RPMI7951 (cell line): ENCODE results near the gene GLIS1. TPM values are rescaled to one million over a fixed set of nuclear protein-coding genes. Genes with fewer than 3 reads are reported as not detected.

ENCODE experiments used
- DNase-seq: peaks from one replicate; pipeline ENCODE4 v3.0.0-alpha.2; 2012; ENCODE audit warnings: low read depth
- total RNA-seq: library from RNA; depleted of rRNA; stranded (reverse); fragments of >200 nt; shearing (Covaris generic); gene quantifications from 2 replicates; pipeline ENCODE4 v1.2.3, GENCODE V29; 2014

GLIS1 gene
- total RNA-seq, 1 experiment from 2014 or later, result 1.9 TPM

GRCh38 chr1:53638360-53639035 is 100.5 kb downstream of the GLIS1 start:
- no peak for DNase-seq

- DNase-seq, result no peak
These were observed 101.2 kb downstream of the GLIS1 start for GRCh38 chr1:53637511-53638359.

GRCh38 chr1:53636621-53637171 is 102.3 kb downstream of the GLIS1 start:
- no peak for DNase-seq

- no peak for DNase-seq
These were observed 104.4 kb downstream of the GLIS1 start for GRCh38 chr1:53634571-53634979.

- DNase-seq, result no peak
These were observed 105.8 kb downstream of the GLIS1 start for GRCh38 chr1:53633073-53633704.

GRCh38 chr1:53631622-53632310 is 107.2 kb downstream of the GLIS1 start:
- no peak for DNase-seq

GRCh38 chr1:53629101-53629691 is 109.8 kb downstream of the GLIS1 start:
- DNase-seq, result no peak

GRCh38 chr1:53628286-53628955 is 110.5 kb downstream of the GLIS1 start:
- DNase-seq, result no peak

- no peak for DNase-seq
These were observed 111.3 kb downstream of the GLIS1 start for GRCh38 chr1:53627666-53628065.

GRCh38 chr1:53627031-53627430 is 111.9 kb downstream of the GLIS1 start:
- DNase-seq, result no peak

- no peak for DNase-seq
These were observed 112.3 kb downstream of the GLIS1 start for GRCh38 chr1:53626616-53627015.

- DNase-seq, result no peak
These were observed 113.0 kb downstream of the GLIS1 start for GRCh38 chr1:53625766-53626520.

- DNase-seq, result peak; percentile 24
These were observed 113.9 kb downstream of the GLIS1 start for GRCh38 chr1:53625049-53625448.

- DNase-seq, result no peak
These were observed 116.4 kb downstream of the GLIS1 start for GRCh38 chr1:53622531-53622930.

- no peak for DNase-seq
These were observed 117.8 kb downstream of the GLIS1 start for GRCh38 chr1:53621144-53621543.

GRCh38 chr1:53620061-53620855 is 118.7 kb downstream of the GLIS1 start:
- DNase-seq, result no peak

GRCh38 chr1:53619367-53620060 is 119.5 kb downstream of the GLIS1 start:
- DNase-seq, result no peak

GRCh38 chr1:53618500-53619366 is 120.2 kb downstream of the GLIS1 start:
- no peak for DNase-seq
